Thymus (tissue), 11 donors: ENCODE results near the gene ABHD15. TPM values are rescaled to one million over a fixed set of nuclear protein-coding genes. Genes with fewer than 3 reads are reported as not detected.

ENCODE experiments used
- DNase-seq, 9 donors: peaks; one replicate each; pipeline ENCODE4 v3.0.0-alpha.2; 2013; ENCODE audit warnings: low spot score in 9 of 9, low read depth in 6 of 9, missing footprints in 1 of 9
- H3K27ac ChIP-seq, 2 donors: one replicate each; pipeline ENCODE4 v1.5.1; 2013; ENCODE audit warnings: control low read depth in 1 of 2, low read depth in 1 of 2, low read length in 1 of 2, mild to moderate bottlenecking in 1 of 2, moderate library complexity in 1 of 2
- H3K27me3 ChIP-seq, 2 donors: one replicate each; pipeline ENCODE4 v1.5.1; 2013; ENCODE audit warnings: low read length in 1 of 2; ENCODE audit not compliant: control insufficient read depth in 2 of 2, insufficient read depth in 1 of 2
- H3K36me3 ChIP-seq, 2 donors: one replicate each; pipeline ENCODE4 v1.5.1; 2013; ENCODE audit warnings: low read length in 1 of 2, mild to moderate bottlenecking in 1 of 2, moderate library complexity in 1 of 2; ENCODE audit not compliant: control insufficient read depth in 2 of 2, insufficient read depth in 2 of 2
- H3K4me1 ChIP-seq, 2 donors: one replicate each; pipeline ENCODE4 v1.5.1; 2013; ENCODE audit warnings: low read length in 2 of 2; ENCODE audit not compliant: control insufficient read depth in 2 of 2, insufficient read depth in 2 of 2
- H3K4me3 ChIP-seq, 2 donors: one replicate each; pipeline ENCODE4 v1.5.1; 2013; ENCODE audit warnings: low read length in 2 of 2, control low read depth in 1 of 2, mild to moderate bottlenecking in 1 of 2
- H3K9me3 ChIP-seq, 2 donors: one replicate each; pipeline ENCODE4 v1.5.1; 2013; ENCODE audit warnings: low read length in 1 of 2, mild to moderate bottlenecking in 1 of 2; ENCODE audit not compliant: control insufficient read depth in 2 of 2, insufficient read depth in 1 of 2
- WGBS: extraction: QIAGEN DNeasy Blood & Tissue Kit; methylation state at CpG from one replicate; pipeline ENCODE4 v1.1.7; 2013; 5-methylcytosine and 5-hydroxymethylcytosine counted together
- polyA plus RNA-seq: library from polyadenylated mRNA; stranded (reverse); fragments of 200-250 nt; gene quantifications from one replicate; pipeline ENCODE4 v1.2.3, GENCODE V29; 2013
- total RNA-seq: library from RNA; stranded (reverse); fragments of 120-200 nt; gene quantifications from one replicate; pipeline ENCODE4 v1.2.4, GENCODE V29; 2013
- donor health status: healthy.

The ABHD15 gene
- total and polyA plus RNA-seq, 2 donors, result 3.4 to 7.8 TPM

GRCh38 chr17:29584452-29585079, 17.7 kb upstream of the ABHD15 start:
- peaks cover 34 to 43% of the 10 kb centered on the region in 2 donors for H3K36me3 ChIP-seq
- DNase-seq, result no peak
- 84% methylated on average over 12 of the region's 12 CpGs for WGBS
- no peaks in the 10 kb centered on the region for H3K9me3 ChIP-seq
- no peaks in the 10 kb centered on the region for H3K27me3 ChIP-seq
- peak overlapping the region in 1 of 2 donors; percentile 56 for H3K27ac ChIP-seq
- peaks cover 26 to 49% of the 10 kb centered on the region in 2 donors for H3K4me1 ChIP-seq
- no peak overlapping the region for H3K4me3 ChIP-seq

- no peak for DNase-seq
- Histone ChIP-seq H3K36me3 (peaks cover 36 to 53% of the 10 kb centered on the region in 2 donors), H3K27ac (no peak overlapping the region), H3K27me3 (no peaks in the 10 kb centered on the region), H3K4me3 (no peak overlapping the region), H3K4me1 (peaks cover 25 to 47% of the 10 kb centered on the region in 2 donors), H3K9me3 (no peaks in the 10 kb centered on the region)
- WGBS, result 95% methylated on average over 16 of the region's 16 CpGs
Observed at GRCh38 chr17:29583324-29584248, 16.7 kb upstream of the ABHD15 start.

GRCh38 chr17:29582772-29583171, 15.9 kb upstream of the ABHD15 start:
- H3K4me3 ChIP-seq, result no peak overlapping the region
- no peak overlapping the region for H3K27ac ChIP-seq
- no peaks in the 10 kb centered on the region for H3K9me3 ChIP-seq
- 98% methylated on average over 13 of the region's 13 CpGs for WGBS
- peaks cover 44 to 61% of the 10 kb centered on the region in 2 donors for H3K36me3 ChIP-seq
- DNase-seq, result no peak
- H3K27me3 ChIP-seq, result no peaks in the 10 kb centered on the region
- H3K4me1 ChIP-seq, result peaks cover 18 to 38% of the 10 kb centered on the region in 2 donors

- Histone ChIP-seq H3K4me1 (peaks cover 18 to 34% of the 10 kb centered on the region in 2 donors), H3K27me3 (no peaks in the 10 kb centered on the region), H3K36me3 (peaks cover 49 to 64% of the 10 kb centered on the region in 2 donors), H3K4me3 (no peak overlapping the region), H3K27ac (no peak overlapping the region), H3K9me3 (no peaks in the 10 kb centered on the region)
- no peak for DNase-seq
- 97% methylated on average over 10 of the region's 10 CpGs for WGBS
Observed at GRCh38 chr17:29582254-29582765, 15.5 kb upstream of the ABHD15 start.

- peaks cover 55 to 69% of the 10 kb centered on the region in 2 donors for H3K36me3 ChIP-seq
- no peak for DNase-seq
- H3K27me3 ChIP-seq, result no peaks in the 10 kb centered on the region
- no peak overlapping the region for H3K27ac ChIP-seq
- H3K4me3 ChIP-seq, result no peak overlapping the region
- peaks cover 18 to 28% of the 10 kb centered on the region in 2 donors for H3K4me1 ChIP-seq
- no peaks in the 10 kb centered on the region for H3K9me3 ChIP-seq
- 99% methylated on average over 20 of the region's 20 CpGs for WGBS
Observed at GRCh38 chr17:29581583-29582253, 14.9 kb upstream of the ABHD15 start.

GRCh38 chr17:29579866-29580771, 13.3 kb upstream of the ABHD15 start:
- Histone ChIP-seq H3K4me3 (no peak overlapping the region), H3K36me3 (peaks cover 71 to 84% of the 10 kb centered on the region in 2 donors), H3K9me3 (no peaks in the 10 kb centered on the region), H3K27me3 (no peaks in the 10 kb centered on the region), H3K4me1 (peaks cover 10 to 21% of the 10 kb centered on the region in 2 donors), H3K27ac (peak overlapping the region in 1 of 2 donors; percentile 14)
- DNase-seq, result peak in 8 of 9 donors; percentile 75 to 93 (median 86)
- whole genome bisulfite sequencing, result 70% methylated on average over 15 of the region's 15 CpGs

GRCh38 chr17:29578626-29579485, 12.0 kb upstream of the ABHD15 start:
- Histone ChIP-seq H3K27ac (no peak overlapping the region), H3K36me3 (peaks cover 81 to 96% of the 10 kb centered on the region in 2 donors), H3K9me3 (no peaks in the 10 kb centered on the region), H3K4me1 (peaks cover 4 to 8% of the 10 kb centered on the region in 2 donors), H3K4me3 (no peak overlapping the region), H3K27me3 (no peaks in the 10 kb centered on the region)
- WGBS, result 97% methylated on average over 14 of the region's 14 CpGs
- DNase-seq, result no peak
